Liver (tissue), 9 donors: ENCODE data around the gene FEV. TPM values are rescaled to one million over a fixed set of nuclear protein-coding genes. Genes with fewer than 3 reads are reported as not detected.

ENCODE experiments used
- DNase-seq: peaks from one replicate; pipeline ENCODE4 v3.0.0-alpha.2; 2017; ENCODE audit warnings: low spot score
- H3K27ac ChIP-seq, 2 donors: one replicate each; pipeline ENCODE4 v1.7.0; 2013; ENCODE audit warnings: inconsistent platforms in 2 of 2, low read length in 2 of 2, control low read depth in 1 of 2, low read depth in 1 of 2, mild to moderate bottlenecking in 1 of 2
- H3K27me3 ChIP-seq, 4 donors: one replicate each; pipeline versions ENCODE4 v1.6.1 to v1.7.0; 2013; ENCODE audit warnings: low read length in 3 of 4, inconsistent platforms in 1 of 4, mild to moderate bottlenecking in 1 of 4, moderate library complexity in 1 of 4; ENCODE audit not compliant: control insufficient read depth in 4 of 4, insufficient read depth in 4 of 4
- H3K36me3 ChIP-seq, 4 donors: one replicate each; pipeline versions ENCODE4 v1.6.1 to v1.7.0; 2013; ENCODE audit warnings: low read length in 3 of 4, mild to moderate bottlenecking in 3 of 4, low read depth in 1 of 4, moderate library complexity in 1 of 4; ENCODE audit not compliant: control insufficient read depth in 4 of 4, insufficient read depth in 3 of 4
- H3K4me1 ChIP-seq, 4 donors: one replicate each; pipeline versions ENCODE4 v1.6.1 to v1.7.0; 2013; ENCODE audit warnings: low read length in 3 of 4, mild to moderate bottlenecking in 3 of 4, moderate library complexity in 1 of 4; ENCODE audit not compliant: control insufficient read depth in 4 of 4, insufficient read depth in 4 of 4
- H3K4me3 ChIP-seq, 3 donors: one replicate each; pipeline versions ENCODE4 v1.6.1 to v1.7.0; 2013; ENCODE audit warnings: low read length in 3 of 3, control low read depth in 1 of 3, low read depth in 1 of 3, mild to moderate bottlenecking in 1 of 3
- H3K9ac ChIP-seq, 2 donors: one replicate each; pipeline ENCODE4 v1.7.0; 2013; ENCODE audit warnings: low read length in 2 of 2, mild to moderate bottlenecking in 2 of 2, moderate library complexity in 2 of 2, control low read depth in 1 of 2, low read depth in 1 of 2
- H3K9me3 ChIP-seq, 4 donors: one replicate each; pipeline versions ENCODE4 v1.6.1 to v1.7.0; 2013; ENCODE audit warnings: low read length in 3 of 4; ENCODE audit not compliant: control insufficient read depth in 4 of 4
- EGR1 ChIP-seq, 2 donors: IDR thresholded peaks; 2 replicates each; pipeline ENCODE4 v1.6.1; 2016 to 2018; ENCODE audit warnings: antibody characterized with exemption in 2 of 2, low read depth in 2 of 2
- FOXA1 ChIP-seq: IDR thresholded peaks from 2 replicates; pipeline ENCODE4 v1.6.1; 2016; ENCODE audit warnings: antibody characterized with exemption
- FOXA2 ChIP-seq: IDR thresholded peaks from 2 replicates; pipeline ENCODE4 v1.6.1; 2016; ENCODE audit warnings: antibody characterized with exemption
- GABPA ChIP-seq, 2 donors: IDR thresholded peaks in 1 of 2; conservative IDR thresholded peaks in 1 of 2; 2 replicates each; pipeline ENCODE4 v1.6.1; 2016; ENCODE audit warnings: antibody characterized with exemption in 2 of 2, mild to moderate bottlenecking in 1 of 2, moderate library complexity in 1 of 2
- HNF4A ChIP-seq, 2 donors: conservative IDR thresholded peaks; 2 replicates each; pipeline ENCODE4 v1.6.1; 2016; ENCODE audit warnings: antibody characterized with exemption in 2 of 2, mild to moderate bottlenecking in 2 of 2
- HNF4G ChIP-seq: IDR thresholded peaks from 2 replicates; pipeline ENCODE4 v1.6.1; 2016; ENCODE audit warnings: antibody characterized with exemption
- JUND ChIP-seq, 2 donors: IDR thresholded peaks; 2 replicates each; pipeline ENCODE4 v1.6.1; 2016; ENCODE audit warnings: antibody characterized with exemption in 2 of 2
- NR2F2 ChIP-seq: IDR thresholded peaks from 2 replicates; pipeline ENCODE4 v1.6.1; 2016; ENCODE audit warnings: antibody characterized with exemption
- RAD21 ChIP-seq, 2 donors: IDR thresholded peaks; 2 replicates each; pipeline ENCODE4 v1.6.1; 2016; ENCODE audit warnings: antibody characterized with exemption in 2 of 2, mild to moderate bottlenecking in 2 of 2
- RXRA ChIP-seq, 2 donors: IDR thresholded peaks; 2 replicates each; pipeline ENCODE4 v1.6.1; 2017 to 2018; ENCODE audit warnings: antibody characterized with exemption in 2 of 2, mild to moderate bottlenecking in 1 of 2
- SP1 ChIP-seq: IDR thresholded peaks from 2 replicates; pipeline ENCODE4 v1.6.1; 2018; ENCODE audit warnings: antibody characterized with exemption, mild to moderate bottlenecking
- TAF1 ChIP-seq: conservative IDR thresholded peaks from 2 replicates; pipeline ENCODE4 v1.6.1; 2016; ENCODE audit warnings: antibody characterized with exemption, mild to moderate bottlenecking
- YY1 ChIP-seq: IDR thresholded peaks from 2 replicates; pipeline ENCODE4 v1.6.1; 2016; ENCODE audit warnings: antibody characterized with exemption, mild to moderate bottlenecking
- WGBS: extraction: QIAGEN DNeasy Blood & Tissue Kit; methylation state at CpG from one replicate; pipeline ENCODE4 v1.1.7; 2013; 5-methylcytosine and 5-hydroxymethylcytosine counted together
- polyA plus RNA-seq, 2 donors: library from polyadenylated mRNA; stranded (reverse) in 1 of 2; unstranded in 1 of 2; fragments of 200-250 nt in 1 of 2; fragments of >200 nt in 1 of 2; fragmentation: Nextera tagmentation in 1 of 2; extraction: Ambion mirVana in 1 of 2; gene quantifications; one replicate each; pipeline versions ENCODE4 v1.2.1 to v1.2.3, GENCODE V29; 2013 to 2015
- total RNA-seq, 2 donors: library from RNA; depleted of rRNA; stranded (reverse); fragments of >200 nt; gene quantifications; one replicate each; pipeline ENCODE4 v1.2.3, GENCODE V29; 2014
- TF ChIP-seq, protein P1 (sequence below): IDR thresholded peaks from 2 replicates; pipeline ENCODE4 v1.6.1; 2016; ENCODE audit warnings: antibody characterized with exemption
- TF ChIP-seq, protein P2 (sequence below): IDR thresholded peaks from 2 replicates; pipeline ENCODE4 v1.6.1; 2016; ENCODE audit warnings: antibody characterized with exemption
- TF ChIP-seq, protein P3 (sequence below): fragments of 150-350 bp; IDR thresholded peaks from 2 replicates; pipeline ENCODE4 v1.5.1; 2017; ENCODE audit warnings: improper control_type of control experiment, low read depth, low read length; ENCODE audit not compliant: missing input control
- TF ChIP-seq, protein P4 (sequence below): IDR thresholded peaks from 2 replicates; pipeline ENCODE4 v1.6.1; 2016; ENCODE audit warnings: antibody characterized with exemption
- TF ChIP-seq, protein P5 (sequence below): IDR thresholded peaks from 2 replicates; pipeline ENCODE4 v1.6.1; 2016; ENCODE audit warnings: antibody characterized with exemption, mild to moderate bottlenecking
- donor health status: healthy.
- donor health status: healthy.
- donor health status: healthy.
- donor health status: healthy.
- donor health status: healthy.

FEV gene
- total and polyA plus RNA-seq, 4 donors = not detected

DNA sequence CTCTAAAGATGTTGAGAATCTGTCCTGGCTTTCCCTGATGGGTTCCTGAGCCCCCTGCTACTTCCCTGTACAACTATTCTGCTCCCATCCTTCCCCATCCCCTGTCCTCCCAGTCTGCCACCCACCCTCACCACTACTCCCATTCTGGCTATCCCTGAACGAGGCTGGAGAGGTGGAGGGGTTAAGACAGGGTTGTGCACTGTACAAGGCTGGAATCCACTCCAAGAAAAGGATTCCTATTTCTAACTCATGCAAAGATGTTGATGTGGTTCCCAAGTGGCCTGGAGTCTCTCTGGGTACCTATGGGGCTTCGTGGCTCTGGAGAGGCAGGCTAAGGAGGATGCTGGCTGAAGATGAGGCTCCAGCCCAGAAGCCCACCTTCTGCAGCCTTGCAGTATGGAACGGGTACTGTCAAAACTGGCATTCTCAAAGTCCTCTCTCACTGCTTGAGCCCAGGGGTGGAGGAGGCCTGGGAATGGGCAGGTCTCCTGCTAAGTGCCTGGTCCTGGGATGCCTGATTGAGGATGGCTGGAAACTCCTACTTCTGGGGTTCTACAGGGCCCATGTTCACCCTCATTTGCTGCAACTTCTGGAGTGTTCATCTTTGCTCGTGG lies 1.3 kb upstream of the FEV start:
- peaks cover 11 to 35% (median 22%) of the 10 kb centered on the region in 4 donors for H3K27me3 ChIP-seq
- DNase-seq = no peak

More for the DNA sequence above, 1.3 kb upstream of the FEV start:
- Histone ChIP-seq H3K27ac (no peak overlapping the region), H3K4me3 (no peak overlapping the region), H3K9me3 (no peaks in the 10 kb centered on the region), H3K36me3 (no peaks in the 10 kb centered on the region), H3K4me1 (peaks cover 5 to 19% (median 11%) of the 10 kb centered on the region in 4 donors), H3K9ac (no peak overlapping the region)
- 48% methylated on average over 4 of the region's 4 CpGs for WGBS
- TF ChIP-seq, protein P1, sequence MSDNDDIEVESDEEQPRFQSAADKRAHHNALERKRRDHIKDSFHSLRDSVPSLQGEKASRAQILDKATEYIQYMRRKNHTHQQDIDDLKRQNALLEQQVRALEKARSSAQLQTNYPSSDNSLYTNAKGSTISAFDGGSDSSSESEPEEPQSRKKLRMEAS = no peak
- TF ChIP-seq FOXA1 (no peak), TAF1 (no peak), EGR1 (IDR thresholded peaks at IDR 0.05; ENCODE audit: low read depth in 2 of 2) (no peak), YY1 (no peak), GABPA (IDR thresholded peaks at IDR 0.05 in 1 of 2, conservative IDR thresholded peaks at IDR 0.05 in 1 of 2) (no peak), RAD21 (IDR thresholded peaks at IDR 0.05) (no peak), HNF4G (no peak), FOXA2 (no peak), SP1 (no peak), JUND (IDR thresholded peaks at IDR 0.05) (no peak), RXRA (IDR thresholded peaks at IDR 0.05) (no peak), HNF4A (conservative IDR thresholded peaks at IDR 0.05) (no peak), NR2F2 (no peak)
- TF ChIP-seq, protein P2, sequence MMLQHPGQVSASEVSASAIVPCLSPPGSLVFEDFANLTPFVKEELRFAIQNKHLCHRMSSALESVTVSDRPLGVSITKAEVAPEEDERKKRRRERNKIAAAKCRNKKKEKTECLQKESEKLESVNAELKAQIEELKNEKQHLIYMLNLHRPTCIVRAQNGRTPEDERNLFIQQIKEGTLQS = no peak
- TF ChIP-seq, protein P3, sequence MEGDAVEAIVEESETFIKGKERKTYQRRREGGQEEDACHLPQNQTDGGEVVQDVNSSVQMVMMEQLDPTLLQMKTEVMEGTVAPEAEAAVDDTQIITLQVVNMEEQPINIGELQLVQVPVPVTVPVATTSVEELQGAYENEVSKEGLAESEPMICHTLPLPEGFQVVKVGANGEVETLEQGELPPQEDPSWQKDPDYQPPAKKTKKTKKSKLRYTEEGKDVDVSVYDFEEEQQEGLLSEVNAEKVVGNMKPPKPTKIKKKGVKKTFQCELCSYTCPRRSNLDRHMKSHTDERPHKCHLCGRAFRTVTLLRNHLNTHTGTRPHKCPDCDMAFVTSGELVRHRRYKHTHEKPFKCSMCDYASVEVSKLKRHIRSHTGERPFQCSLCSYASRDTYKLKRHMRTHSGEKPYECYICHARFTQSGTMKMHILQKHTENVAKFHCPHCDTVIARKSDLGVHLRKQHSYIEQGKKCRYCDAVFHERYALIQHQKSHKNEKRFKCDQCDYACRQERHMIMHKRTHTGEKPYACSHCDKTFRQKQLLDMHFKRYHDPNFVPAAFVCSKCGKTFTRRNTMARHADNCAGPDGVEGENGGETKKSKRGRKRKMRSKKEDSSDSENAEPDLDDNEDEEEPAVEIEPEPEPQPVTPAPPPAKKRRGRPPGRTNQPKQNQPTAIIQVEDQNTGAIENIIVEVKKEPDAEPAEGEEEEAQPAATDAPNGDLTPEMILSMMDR = no peak
- TF ChIP-seq, protein P4, sequence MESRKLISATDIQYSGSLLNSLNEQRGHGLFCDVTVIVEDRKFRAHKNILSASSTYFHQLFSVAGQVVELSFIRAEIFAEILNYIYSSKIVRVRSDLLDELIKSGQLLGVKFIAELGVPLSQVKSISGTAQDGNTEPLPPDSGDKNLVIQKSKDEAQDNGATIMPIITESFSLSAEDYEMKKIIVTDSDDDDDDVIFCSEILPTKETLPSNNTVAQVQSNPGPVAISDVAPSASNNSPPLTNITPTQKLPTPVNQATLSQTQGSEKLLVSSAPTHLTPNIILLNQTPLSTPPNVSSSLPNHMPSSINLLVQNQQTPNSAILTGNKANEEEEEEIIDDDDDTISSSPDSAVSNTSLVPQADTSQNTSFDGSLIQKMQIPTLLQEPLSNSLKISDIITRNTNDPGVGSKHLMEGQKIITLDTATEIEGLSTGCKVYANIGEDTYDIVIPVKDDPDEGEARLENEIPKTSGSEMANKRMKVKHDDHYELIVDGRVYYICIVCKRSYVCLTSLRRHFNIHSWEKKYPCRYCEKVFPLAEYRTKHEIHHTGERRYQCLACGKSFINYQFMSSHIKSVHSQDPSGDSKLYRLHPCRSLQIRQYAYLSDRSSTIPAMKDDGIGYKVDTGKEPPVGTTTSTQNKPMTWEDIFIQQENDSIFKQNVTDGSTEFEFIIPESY = no peak
- TF ChIP-seq, protein P5, sequence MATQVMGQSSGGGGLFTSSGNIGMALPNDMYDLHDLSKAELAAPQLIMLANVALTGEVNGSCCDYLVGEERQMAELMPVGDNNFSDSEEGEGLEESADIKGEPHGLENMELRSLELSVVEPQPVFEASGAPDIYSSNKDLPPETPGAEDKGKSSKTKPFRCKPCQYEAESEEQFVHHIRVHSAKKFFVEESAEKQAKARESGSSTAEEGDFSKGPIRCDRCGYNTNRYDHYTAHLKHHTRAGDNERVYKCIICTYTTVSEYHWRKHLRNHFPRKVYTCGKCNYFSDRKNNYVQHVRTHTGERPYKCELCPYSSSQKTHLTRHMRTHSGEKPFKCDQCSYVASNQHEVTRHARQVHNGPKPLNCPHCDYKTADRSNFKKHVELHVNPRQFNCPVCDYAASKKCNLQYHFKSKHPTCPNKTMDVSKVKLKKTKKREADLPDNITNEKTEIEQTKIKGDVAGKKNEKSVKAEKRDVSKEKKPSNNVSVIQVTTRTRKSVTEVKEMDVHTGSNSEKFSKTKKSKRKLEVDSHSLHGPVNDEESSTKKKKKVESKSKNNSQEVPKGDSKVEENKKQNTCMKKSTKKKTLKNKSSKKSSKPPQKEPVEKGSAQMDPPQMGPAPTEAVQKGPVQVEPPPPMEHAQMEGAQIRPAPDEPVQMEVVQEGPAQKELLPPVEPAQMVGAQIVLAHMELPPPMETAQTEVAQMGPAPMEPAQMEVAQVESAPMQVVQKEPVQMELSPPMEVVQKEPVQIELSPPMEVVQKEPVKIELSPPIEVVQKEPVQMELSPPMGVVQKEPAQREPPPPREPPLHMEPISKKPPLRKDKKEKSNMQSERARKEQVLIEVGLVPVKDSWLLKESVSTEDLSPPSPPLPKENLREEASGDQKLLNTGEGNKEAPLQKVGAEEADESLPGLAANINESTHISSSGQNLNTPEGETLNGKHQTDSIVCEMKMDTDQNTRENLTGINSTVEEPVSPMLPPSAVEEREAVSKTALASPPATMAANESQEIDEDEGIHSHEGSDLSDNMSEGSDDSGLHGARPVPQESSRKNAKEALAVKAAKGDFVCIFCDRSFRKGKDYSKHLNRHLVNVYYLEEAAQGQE = no peak
